ENCODE results near the gene FOXD4L3.
"Not testable (repeated sequence)": the region's sequence is repeated elsewhere in the genome, so short reads cannot be mapped to it uniquely, and the experiment has no call there.

GRCh38 chr9:68281041-68281440 lies 21.6 kb upstream of the FOXD4L3 start:
- TF ChIP-seq CTCF (IDR thresholded peaks at IDR 0.05 in 8 of 11, conservative IDR thresholded peaks at IDR 0.05 in 3 of 11); POLR2A (IDR thresholded peaks at IDR 0.05): not testable (repeated sequence)
